ENCODE measurements around the gene DHX16.
"Not testable (repeated sequence)": the region's sequence is repeated elsewhere in the genome, so short reads cannot be mapped to it uniquely, and the experiment has no call there.

DHX16 gene

GRCh38 chr6:30672445-30673253, at the start of gene DHX16:
Gene DHX16 (minus strand): TSS chr6:30673006. CDS start chr6:30672841, 165 bp downstream.
- peak; percentile 83 for DNase-seq

DNA sequence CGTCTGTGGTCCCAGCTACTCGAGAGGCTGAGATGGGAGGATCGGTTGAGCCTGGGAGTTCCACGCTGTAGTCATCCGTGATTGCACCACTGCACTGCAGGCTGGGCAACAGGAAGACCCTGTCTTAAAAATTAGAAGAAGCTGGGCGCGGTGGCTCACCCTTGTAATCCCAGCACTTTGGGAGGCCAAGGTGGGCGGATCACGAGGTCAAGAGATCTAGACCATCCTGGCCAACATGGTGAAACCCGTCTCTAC, 49.1 kb upstream of the DHX16 start:
- DNase-seq: not testable (repeated sequence)

- DNase-seq: peak; percentile 91
Measured at GRCh38 chr6:30721198-30722024, 48.6 kb upstream of the DHX16 start.

DNA sequence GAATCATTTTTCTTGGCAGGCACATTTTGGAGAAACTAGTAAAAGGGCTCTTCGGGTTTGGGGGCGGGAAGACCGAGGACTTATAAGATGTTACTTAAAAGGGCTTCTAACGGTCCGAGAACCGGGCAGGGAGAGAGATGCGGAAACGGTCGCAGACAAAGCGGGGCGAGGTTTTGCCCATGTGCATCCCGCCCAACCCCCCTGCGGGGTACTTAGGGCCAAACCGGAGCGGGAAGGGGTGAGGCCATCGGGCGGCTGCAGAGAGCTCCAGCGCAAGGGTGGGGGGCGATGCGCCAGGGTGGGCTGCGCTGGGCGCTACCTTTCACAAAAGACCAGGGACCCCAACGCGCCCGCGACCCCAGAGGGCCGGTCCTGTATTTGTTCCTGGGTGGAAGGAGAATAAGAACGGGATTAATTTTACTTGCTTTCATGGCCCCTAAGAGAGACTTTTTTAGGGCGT, 48.0 kb upstream of the DHX16 start:
- peak; percentile 57 for DNase-seq

DNA sequence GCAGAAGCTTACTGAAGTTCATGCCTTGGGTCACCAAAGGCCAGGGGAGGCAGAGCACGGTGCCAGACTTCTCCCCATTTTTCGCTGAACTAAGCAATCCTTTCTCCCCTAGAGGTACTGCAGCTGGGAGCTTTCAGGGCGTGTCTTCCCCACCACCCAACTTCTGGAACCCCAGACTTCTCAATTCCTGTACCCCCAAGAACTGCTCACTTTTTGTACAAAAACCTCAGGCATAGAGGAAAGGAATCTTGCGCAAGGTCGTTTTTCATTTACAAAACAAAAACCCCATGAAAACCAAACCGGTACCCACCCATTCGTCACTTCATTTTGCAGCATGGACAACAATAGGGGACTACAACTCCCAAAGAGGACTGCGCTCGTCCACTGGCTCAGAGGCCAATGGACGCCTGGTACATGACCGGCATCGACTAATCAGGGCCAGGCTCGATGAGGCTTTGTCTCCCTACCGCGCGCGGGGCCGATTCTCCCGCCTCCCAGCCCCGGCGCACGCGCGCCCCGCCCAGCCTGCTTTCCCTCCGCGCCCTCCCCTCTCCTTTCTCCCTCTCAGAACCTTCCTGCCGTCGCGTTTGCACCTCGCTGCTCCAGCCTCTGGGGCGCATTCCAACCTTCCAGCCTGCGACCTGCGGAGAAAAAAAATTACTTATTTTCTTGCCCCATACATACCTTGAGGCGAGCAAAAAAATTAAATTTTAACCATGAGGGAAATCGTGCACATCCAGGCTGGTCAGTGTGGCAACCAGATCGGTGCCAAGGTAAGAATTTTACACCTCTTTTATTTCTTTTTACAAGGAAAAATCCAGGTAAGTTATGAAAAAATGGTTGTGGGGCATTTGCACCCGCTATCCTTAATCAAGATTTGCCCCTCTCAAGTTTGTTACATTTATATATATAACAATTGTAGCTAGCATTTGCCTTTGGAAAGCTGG, 47.3 kb upstream of the DHX16 start, which contains the start of gene TUBB:
Gene TUBB, plus strand, starts transcription at position 562 of the 947 bp plus-strand sequence. Its CDS starts 155 bp downstream, at position 717.
- DNase-seq: peak; percentile 93

DNA sequence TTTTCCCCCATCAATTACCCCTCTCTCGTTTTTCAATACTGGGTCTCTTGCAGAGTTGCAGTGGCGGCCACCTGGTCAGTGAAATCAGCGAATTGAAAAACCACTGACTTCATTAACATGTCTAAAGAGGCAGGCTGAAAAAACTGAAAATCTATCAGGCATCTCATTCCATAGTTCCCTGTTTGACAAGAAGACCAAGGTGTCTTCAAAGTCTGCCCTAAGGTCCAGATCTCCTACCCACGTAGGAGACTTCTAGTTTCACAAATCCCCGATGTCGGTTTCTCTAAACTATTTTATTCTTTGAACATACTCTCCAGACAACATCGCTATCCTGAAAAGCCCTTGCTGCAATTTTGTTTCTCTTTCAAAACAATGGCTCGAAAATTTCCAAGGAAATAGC, 46.5 kb upstream of the DHX16 start:
- DNase-seq: no peak

- not testable (repeated sequence) for DNase-seq
Measured at GRCh38 chr6:30717845-30718720, 45.3 kb upstream of the DHX16 start.

DNA sequence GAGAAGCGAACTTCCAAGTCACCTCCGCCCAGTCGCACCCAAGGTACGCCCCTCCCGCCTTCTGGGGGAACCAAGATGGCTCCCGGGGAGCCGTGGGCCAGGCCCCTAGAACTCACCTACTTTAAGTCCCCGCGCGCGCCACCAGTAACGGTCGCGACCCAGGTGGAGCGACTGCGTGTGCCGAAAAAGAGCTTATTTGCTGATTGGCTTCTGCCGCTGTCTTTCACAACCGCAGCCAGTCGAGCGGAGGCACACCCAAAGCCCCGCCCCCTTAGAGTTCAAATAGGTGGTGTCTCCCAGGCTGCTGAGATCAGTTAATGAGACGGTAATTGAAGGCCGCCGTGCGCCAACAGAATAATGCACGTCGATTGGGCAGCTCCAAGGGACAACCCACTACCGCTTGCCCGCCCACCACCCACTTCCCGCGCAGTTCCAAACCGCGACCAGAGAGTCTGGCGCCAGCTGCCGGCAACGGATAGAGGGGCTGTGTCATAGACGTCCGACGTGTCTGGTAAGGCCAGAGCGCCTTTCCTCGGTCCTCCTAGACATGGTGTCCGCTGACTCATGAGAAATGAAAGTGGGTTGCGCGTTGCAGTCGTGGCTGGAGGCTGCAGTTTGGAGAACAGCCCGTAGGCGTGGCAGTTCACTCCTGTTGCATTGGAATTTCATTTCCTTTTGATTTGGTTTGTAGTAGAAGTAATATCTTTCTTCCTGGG, 44.5 kb upstream of the DHX16 start, which contains the start of gene MDC1:
Gene MDC1, minus strand, starts transcription at position 153 of the 716 bp plus-strand sequence. CDS start 2,106 bp downstream, outside the sequence.
- DNase-seq: peak; percentile 99

GRCh38 chr6:30716879-30717128, 44.0 kb upstream of the DHX16 start:
- DNase-seq: no peak

DNA sequence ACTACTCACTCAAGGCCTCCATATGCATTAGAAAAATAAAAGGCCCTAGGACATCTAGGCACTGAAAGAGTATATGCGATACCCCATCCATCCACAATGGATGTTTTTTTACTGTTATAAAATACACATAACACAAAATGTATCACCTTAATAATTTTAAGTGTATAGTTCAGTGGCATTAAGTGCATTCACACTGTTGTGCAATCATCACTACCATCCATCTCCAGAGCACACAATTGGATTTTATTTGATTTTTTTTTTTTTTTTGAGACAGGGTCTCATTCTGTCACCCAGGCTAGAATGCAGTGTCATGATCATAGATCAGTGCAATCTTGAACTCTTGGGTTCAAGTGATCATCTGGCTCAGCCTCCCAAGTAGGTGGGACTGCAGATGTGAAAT, 41.5 kb upstream of the DHX16 start:
- no peak for DNase-seq

GRCh38 chr6:30712441-30712945, 39.7 kb upstream of the DHX16 start:
- no peak for DNase-seq

- DNase-seq: no peak
Measured at GRCh38 chr6:30711758-30712380, 39.1 kb upstream of the DHX16 start.

GRCh38 chr6:30709101-30709868, 36.5 kb upstream of the DHX16 start:
- DNase-seq: no peak

DNA sequence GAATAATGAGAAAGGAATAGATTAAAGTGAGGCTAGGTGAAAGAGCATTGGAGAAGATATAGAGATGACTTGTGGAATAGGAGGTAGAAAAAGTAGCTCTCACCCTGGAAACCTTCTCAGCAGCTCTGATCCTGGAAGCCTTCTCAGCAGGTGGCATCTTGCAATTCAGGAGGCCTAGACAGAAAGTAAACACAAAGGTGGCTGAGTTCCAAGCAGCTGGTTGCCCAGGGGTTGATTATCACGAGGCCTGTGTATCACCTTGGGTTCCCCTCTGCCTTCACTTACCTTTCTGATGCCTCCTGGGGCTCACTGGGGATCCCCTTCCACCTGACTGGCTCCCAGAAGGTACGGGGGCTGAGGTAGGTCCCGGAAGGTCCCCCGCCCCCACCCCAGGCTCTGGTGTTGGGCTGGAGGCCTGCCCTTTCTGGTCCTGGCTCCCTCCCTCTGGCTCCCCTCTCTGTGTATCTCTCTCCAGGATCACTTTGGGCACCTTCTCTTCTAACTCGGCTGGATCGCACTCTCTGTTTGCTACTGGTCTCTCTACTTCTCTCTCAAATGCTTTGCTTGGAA, 34.6 kb upstream of the DHX16 start:
- no peak for DNase-seq

DNA sequence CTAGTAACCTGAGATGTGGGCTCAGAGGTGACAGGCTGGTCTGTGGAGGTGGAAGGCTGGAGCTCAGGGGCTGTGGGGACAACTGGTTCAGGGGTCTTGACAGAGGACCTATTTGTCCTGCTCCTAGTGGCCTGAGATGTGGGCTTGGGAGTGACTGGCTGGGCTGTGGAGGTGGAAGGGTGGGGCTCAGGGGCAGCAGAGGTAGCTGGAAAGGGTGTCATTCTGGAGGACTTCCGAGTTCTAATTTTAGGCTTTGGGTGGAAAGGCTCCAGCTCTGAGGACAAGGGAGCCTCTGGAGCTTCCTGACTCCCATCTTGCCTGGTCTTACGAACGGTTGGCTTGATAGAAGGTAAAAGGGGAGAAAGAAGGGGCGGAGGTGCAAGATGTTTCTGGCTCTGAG, 32.8 kb upstream of the DHX16 start:
- no peak for DNase-seq

DNA sequence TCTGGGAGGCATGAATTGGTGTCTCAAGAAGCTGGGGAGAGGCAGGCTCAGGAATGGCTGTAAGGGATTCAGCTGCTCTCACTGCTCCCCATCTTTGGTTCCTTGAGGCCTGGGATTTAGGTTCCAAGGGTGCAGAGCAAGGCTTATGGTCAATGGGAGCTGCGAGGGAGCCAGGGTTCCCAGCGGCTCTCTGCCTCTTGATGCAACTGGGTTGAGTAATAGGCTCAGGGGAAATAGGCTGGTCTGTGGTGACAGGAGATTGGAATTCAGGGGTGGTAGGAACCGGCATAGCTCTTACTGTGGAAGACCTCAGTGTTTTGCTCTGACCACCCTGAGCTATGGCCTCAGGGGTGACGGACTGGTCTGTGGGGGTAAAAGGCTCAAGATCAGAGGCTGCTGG, 31.0 kb upstream of the DHX16 start:
- no peak for DNase-seq

- no peak for DNase-seq
Measured at GRCh38 chr6:30703011-30703410, 30.2 kb upstream of the DHX16 start.

DNA sequence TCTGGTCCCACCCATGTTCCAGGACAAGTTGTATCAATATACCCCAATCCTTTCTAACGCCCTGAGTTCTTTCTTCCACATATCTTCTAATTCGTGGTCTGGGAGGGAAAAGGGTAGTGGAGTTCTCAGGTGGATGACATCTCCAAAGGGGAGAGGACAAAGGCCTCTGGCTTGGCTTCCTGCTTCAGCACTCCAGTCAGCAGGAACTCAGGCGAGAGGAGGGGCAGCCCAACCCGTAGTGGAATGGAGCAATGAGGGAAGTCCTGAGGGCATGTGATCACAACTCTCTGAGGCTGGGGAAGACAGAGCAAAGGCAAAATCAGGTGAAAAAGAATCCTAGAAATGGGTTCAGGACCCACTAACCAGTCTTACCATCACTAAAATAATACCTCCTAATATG, 27.5 kb upstream of the DHX16 start:
- DNase-seq: no peak

- no peak for DNase-seq
Measured at GRCh38 chr6:30696432-30696831, 23.6 kb upstream of the DHX16 start.

Data from activated effector memory CD4-positive, alpha-beta T cell treated with Interleukin-2 at 50 U/mL for 16 hours (primary cell).